ENCODE results near the gene NSUN2. TPM values are rescaled to one million over a fixed set of nuclear protein-coding genes. Genes with fewer than 3 reads are reported as not detected.

NSUN2 gene
- total and polyA plus RNA-seq, 4 donors: 36.6 to 52.7 (median 44.1) TPM

- DNase-seq: peak in 2 of 3 donors; percentile 13 to 21
- peak; percentile 44 for ATAC-seq (ENCODE audit: insufficient read depth, low FRiP score)
- Histone ChIP-seq H3K4me3 (peak overlapping the region; percentile 73), H3K9me3 (ENCODE audit: control insufficient read depth in 4 of 4, insufficient read depth in 3 of 4, low read length in 3 of 4) (no peaks in the 10 kb centered on the region), H3K4me1 (ENCODE audit: control insufficient read depth in 5 of 5, insufficient read depth in 5 of 5, low read length in 5 of 5) (peaks cover 0 to 17% (median 7%) of the 10 kb centered on the region in 5 donors), H3K9ac (ENCODE audit: insufficient read depth in 1 of 2, low read length in 2 of 2) (peak overlapping the region in 1 of 2 donors; percentile 46), H3K36me3 (ENCODE audit: control insufficient read depth in 4 of 4, insufficient read depth in 4 of 4, low read length in 4 of 4) (peaks cover 5 to 12% (median 9%) of the 10 kb centered on the region in 4 donors), H3K27me3 (ENCODE audit: control insufficient read depth in 3 of 3, insufficient read depth in 3 of 3, low read length in 2 of 3) (no peaks in the 10 kb centered on the region), H3K27ac (ENCODE audit: low read depth in 1 of 2, low read length in 1 of 2) (peak overlapping the region; percentile 61 to 66)
- TF ChIP-seq CTCF (IDR thresholded peaks at IDR 0.05; ENCODE audit: control extremely low read depth, extremely low read depth): no peak
- WGBS, 2 donors: 0 to 1% methylated on average over 62 to 75 of the region's 75 CpGs
Measured at GRCh38 chr5:6633469-6634245, 813 bp upstream of the NSUN2 start.

DNA sequence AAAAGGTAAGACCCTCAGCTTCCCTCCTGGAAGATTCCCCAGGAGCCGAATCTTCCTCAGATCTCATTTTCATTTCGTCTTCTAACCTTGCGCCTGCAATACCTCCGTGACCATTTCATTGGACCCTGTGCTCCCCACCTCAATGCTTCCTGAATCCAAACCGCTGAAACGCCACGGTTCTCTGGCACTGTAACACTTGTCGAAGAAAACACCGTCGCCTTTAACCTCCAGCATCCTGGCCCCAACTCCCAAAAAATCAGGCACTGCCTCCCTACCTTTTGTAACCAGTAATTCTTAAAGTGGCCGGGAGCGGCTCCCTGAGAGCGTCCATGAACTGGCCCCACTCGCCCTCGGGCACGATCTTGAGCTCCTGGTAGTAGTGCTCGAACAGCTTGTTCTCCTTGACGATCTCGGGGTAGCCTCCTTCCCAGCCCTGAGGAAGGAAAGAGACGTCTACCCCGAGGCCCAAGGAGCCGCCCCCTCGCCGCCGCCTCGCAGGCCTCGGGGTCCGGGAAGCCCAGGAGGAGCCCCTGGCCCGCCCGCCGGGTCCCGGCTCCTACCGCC, 438 bp downstream of the NSUN2 start:
- 0 to 1% methylated on average over 33 of the region's 33 CpGs for WGBS, 2 donors
- Histone ChIP-seq H3K27ac (ENCODE audit: low read depth in 1 of 2, low read length in 1 of 2) (peak overlapping the region; percentile 96 to 98), H3K9ac (ENCODE audit: insufficient read depth in 1 of 2, low read length in 2 of 2) (peak overlapping the region; percentile 73 to 84), H3K9me3 (ENCODE audit: control insufficient read depth in 4 of 4, insufficient read depth in 3 of 4, low read length in 3 of 4) (no peaks in the 10 kb centered on the region), H3K4me1 (ENCODE audit: control insufficient read depth in 5 of 5, insufficient read depth in 5 of 5, low read length in 5 of 5) (peaks cover 0 to 17% (median 7%) of the 10 kb centered on the region in 5 donors), H3K4me3 (peak overlapping the region; percentile 98), H3K36me3 (ENCODE audit: control insufficient read depth in 4 of 4, insufficient read depth in 4 of 4, low read length in 4 of 4) (peaks cover 5 to 15% (median 10%) of the 10 kb centered on the region in 4 donors), H3K27me3 (ENCODE audit: control insufficient read depth in 3 of 3, insufficient read depth in 3 of 3, low read length in 2 of 3) (no peaks in the 10 kb centered on the region)
- peak in 1 of 3 donors; percentile 11 for DNase-seq
- TF ChIP-seq CTCF (IDR thresholded peaks at IDR 0.05; ENCODE audit: control extremely low read depth, extremely low read depth): no peak
- ATAC-seq (ENCODE audit: insufficient read depth, low FRiP score): peak; percentile 3

DNA sequence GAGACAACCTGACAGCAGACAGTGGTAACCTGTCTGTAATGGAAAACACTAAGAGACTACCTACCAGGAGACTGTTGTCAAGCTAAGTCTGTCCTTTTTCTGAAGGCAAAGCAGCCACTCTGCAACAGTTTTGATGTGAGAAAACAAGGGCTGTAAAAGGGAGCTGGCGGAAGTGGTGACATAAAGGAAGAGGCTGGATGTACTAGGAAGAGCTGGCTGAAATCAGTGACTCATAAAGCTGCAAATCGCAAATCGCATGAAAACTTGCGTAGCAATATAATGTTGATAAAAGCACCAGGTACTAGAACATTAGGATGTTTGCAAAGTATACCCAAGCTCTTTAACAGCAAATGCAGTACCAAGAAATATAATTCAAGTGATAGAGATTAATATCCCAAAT, 1.4 kb downstream of the NSUN2 start:
- ATAC-seq (ENCODE audit: insufficient read depth, low FRiP score) (no peak), DNase-seq (no peak)
- Histone ChIP-seq H3K9me3 (ENCODE audit: control insufficient read depth in 4 of 4, insufficient read depth in 3 of 4, low read length in 3 of 4) (no peaks in the 10 kb centered on the region), H3K27ac (ENCODE audit: low read depth in 1 of 2, low read length in 1 of 2) (no peak overlapping the region), H3K4me3 (no peak overlapping the region), H3K9ac (ENCODE audit: insufficient read depth in 1 of 2, low read length in 2 of 2) (no peak overlapping the region), H3K4me1 (ENCODE audit: control insufficient read depth in 5 of 5, insufficient read depth in 5 of 5, low read length in 5 of 5) (peaks cover 0 to 17% (median 6%) of the 10 kb centered on the region in 5 donors), H3K27me3 (ENCODE audit: control insufficient read depth in 3 of 3, insufficient read depth in 3 of 3, low read length in 2 of 3) (no peaks in the 10 kb centered on the region), H3K36me3 (ENCODE audit: control insufficient read depth in 4 of 4, insufficient read depth in 4 of 4, low read length in 4 of 4) (peaks cover 5 to 17% (median 10%) of the 10 kb centered on the region in 4 donors)
- 92 to 93% methylated on average over 4 of the region's 4 CpGs for WGBS, 2 donors
- TF ChIP-seq CTCF (IDR thresholded peaks at IDR 0.05; ENCODE audit: control extremely low read depth, extremely low read depth): no peak
